DND-41 (cell line): ENCODE data around the gene PIAS2.

Experiments used
- ATAC-seq: fragments of 200-7000 bp; cut with Tn5 transposase; 3 replicates; pipeline ENCODE4 v1.9.1; 2021; ENCODE audit warnings: low read depth; ENCODE audit not compliant: insufficient read depth
- DNase-seq: peaks from one replicate; pipeline ENCODE4 v3.0.0-alpha.2; 2020
- H2AFZ ChIP-seq: 2 replicates; pipeline ENCODE4 v1.6.0; 2012; ENCODE audit warnings: low read depth, low read length
- H3K27ac ChIP-seq: 2 replicates; pipeline ENCODE4 v1.5.1; 2012; ENCODE audit warnings: low read length, inconsistent platforms
- H3K27me3 ChIP-seq: fragments of 200-600 bp; sonication (generic); 2 replicates; pipeline ENCODE4 v1.6.0; 2012; ENCODE audit warnings: low read length, mild to moderate bottlenecking, inconsistent platforms; ENCODE audit not compliant: insufficient read depth, poor library complexity
- H3K36me3 ChIP-seq: 2 replicates; pipeline ENCODE4 v1.5.1; 2012; ENCODE audit warnings: low read length, inconsistent platforms; ENCODE audit not compliant: insufficient read depth
- H3K4me1 ChIP-seq: 2 replicates; pipeline ENCODE4 v1.5.1; 2012; ENCODE audit warnings: mild to moderate bottlenecking, low read length; ENCODE audit not compliant: insufficient read depth
- H3K4me2 ChIP-seq: 2 replicates; pipeline ENCODE4 v1.6.0; 2012; ENCODE audit warnings: mild to moderate bottlenecking, moderate library complexity, low read length, inconsistent platforms; ENCODE audit not compliant: insufficient read depth
- H3K4me3 ChIP-seq, 2 experiments: fragments of 200-600 bp in 1 of 2; shearing (Covaris generic) in 1 of 2; 2 replicates each; pipeline ENCODE4 v1.5.1; 2012 to 2016; ENCODE audit warnings: inconsistent platforms in 2 of 2, low read length in 2 of 2, mild to moderate bottlenecking in 2 of 2, low read depth in 1 of 2, moderate library complexity in 1 of 2
- H3K79me2 ChIP-seq: 2 replicates; pipeline ENCODE4 v1.6.0; 2012; ENCODE audit warnings: low read length, inconsistent platforms; ENCODE audit not compliant: insufficient read depth
- H3K9ac ChIP-seq: 2 replicates; pipeline ENCODE4 v1.6.0; 2012; ENCODE audit warnings: low read depth, mild to moderate bottlenecking, inconsistent platforms, low read length, moderate library complexity
- H3K9me3 ChIP-seq: 2 replicates; pipeline ENCODE4 v1.5.1; 2012; ENCODE audit warnings: low read length, moderate library complexity, mild to moderate bottlenecking, inconsistent platforms; ENCODE audit not compliant: insufficient read depth, severe bottlenecking
- H4K20me1 ChIP-seq: 2 replicates; pipeline ENCODE4 v1.6.0; 2012; ENCODE audit warnings: low read length; ENCODE audit not compliant: insufficient read depth
- CTCF ChIP-seq: IDR thresholded peaks from 2 replicates; pipeline ENCODE4 v1.5.1; 2012; ENCODE audit warnings: borderline replicate concordance, low read length, moderate library complexity, mild to moderate bottlenecking; ENCODE audit not compliant: poor library complexity, severe bottlenecking; ENCODE audit errors: extremely low read depth
- EZH2 ChIP-seq: IDR thresholded peaks from 3 replicates; pipeline ENCODE4 v1.6.1; 2012; ENCODE audit warnings: borderline replicate concordance, low read depth, mild to moderate bottlenecking, moderate library complexity, low read length, inconsistent platforms; ENCODE audit not compliant: severe bottlenecking

The PIAS2 gene

GRCh38 chr18:46899274-46899948, 17.9 kb downstream of the PIAS2 start:
- DNase-seq (no peak), ATAC-seq (no peak)
- no peak for TF ChIP-seq CTCF
- TF ChIP-seq EZH2, result no peak
- Histone ChIP-seq H3K9me3 (no peaks in the 10 kb centered on the region), H3K27ac (no peak overlapping the region), H3K36me3 (peaks cover 7% of the 10 kb centered on the region; the same call in 1 of the 2 replicates), H3K79me2 (peaks cover 95% of the 10 kb centered on the region), H3K27me3 (no peaks in the 10 kb centered on the region), H4K20me1 (peaks cover 15% of the 10 kb centered on the region; the same call in 1 of the 2 replicates), H3K4me3 (no peak overlapping the region), H2AFZ (no peak overlapping the region), H3K9ac (no peak overlapping the region), H3K4me1 (no peaks in the 10 kb centered on the region), H3K4me2 (no peak overlapping the region)

- TF ChIP-seq CTCF (no peak), EZH2 (no peak)
- no peak overlapping the region for H3K9ac ChIP-seq
- no peak overlapping the region for H2AFZ ChIP-seq
- H3K27me3 ChIP-seq, result no peaks in the 10 kb centered on the region
- no peak for DNase-seq
- H3K4me1 ChIP-seq, result no peaks in the 10 kb centered on the region
- peaks cover 20% of the 10 kb centered on the region for H3K36me3 ChIP-seq
- H3K27ac ChIP-seq, result no peak overlapping the region
- H3K79me2 ChIP-seq, result peaks cover 91% of the 10 kb centered on the region
- no peak overlapping the region for H3K4me3 ChIP-seq
- no peak for ATAC-seq
- peaks cover 19% of the 10 kb centered on the region; the same call in 1 of the 2 replicates for H4K20me1 ChIP-seq
- no peak overlapping the region for H3K4me2 ChIP-seq
- peaks cover 17% of the 10 kb centered on the region for H3K9me3 ChIP-seq
Observed at GRCh38 chr18:46894124-46894523, 23.2 kb downstream of the PIAS2 start.

- ATAC-seq, result no peak
- Histone ChIP-seq H3K9me3 (peaks cover 24% of the 10 kb centered on the region), H3K27ac (no peak overlapping the region), H3K4me2 (no peak overlapping the region), H3K4me3 (no peak overlapping the region), H3K4me1 (no peaks in the 10 kb centered on the region), H3K79me2 (peaks cover 91% of the 10 kb centered on the region), H3K27me3 (no peaks in the 10 kb centered on the region), H4K20me1 (peaks cover 18% of the 10 kb centered on the region; the same call in 1 of the 2 replicates), H3K36me3 (peaks cover 28% of the 10 kb centered on the region), H3K9ac (no peak overlapping the region), H2AFZ (no peak overlapping the region)
- TF ChIP-seq CTCF (no peak), EZH2 (no peak)
- no peak for DNase-seq
Observed at GRCh38 chr18:46893360-46893759, 23.9 kb downstream of the PIAS2 start.
